Omental fat pad (tissue), 4 donors: ENCODE results near the gene OTUB1. TPM values are rescaled to one million over a fixed set of nuclear protein-coding genes. Genes with fewer than 3 reads are reported as not detected.

Experiments
- ATAC-seq: fragments of 150-250 bp; one replicate; pipeline ENCODE4 v1.9.1; 2016; ENCODE audit warnings: mild to moderate bottlenecking, moderate library complexity; ENCODE audit not compliant: low FRiP score
- DNase-seq: peaks from one replicate; pipeline ENCODE4 v3.0.0-alpha.2; 2019; ENCODE audit warnings: low spot score
- CTCF ChIP-seq, 3 donors: fragments of 450-650 bp; IDR thresholded peaks; one replicate each; pipeline ENCODE4 v1.5.1; 2016 to 2017; ENCODE audit warnings: antibody characterized with exemption in 3 of 3, mild to moderate bottlenecking in 3 of 3, moderate library complexity in 2 of 3
- total RNA-seq, 4 donors: library from RNA; depleted of rRNA; stranded (reverse); fragments of >200 nt; gene quantifications; one replicate each; pipeline ENCODE4 v1.1.0, GENCODE V29; 2016

OTUB1 gene
- total RNA-seq, 4 donors from 2014 or later = 44.4 to 59.2 (median 52.5) TPM

DNA sequence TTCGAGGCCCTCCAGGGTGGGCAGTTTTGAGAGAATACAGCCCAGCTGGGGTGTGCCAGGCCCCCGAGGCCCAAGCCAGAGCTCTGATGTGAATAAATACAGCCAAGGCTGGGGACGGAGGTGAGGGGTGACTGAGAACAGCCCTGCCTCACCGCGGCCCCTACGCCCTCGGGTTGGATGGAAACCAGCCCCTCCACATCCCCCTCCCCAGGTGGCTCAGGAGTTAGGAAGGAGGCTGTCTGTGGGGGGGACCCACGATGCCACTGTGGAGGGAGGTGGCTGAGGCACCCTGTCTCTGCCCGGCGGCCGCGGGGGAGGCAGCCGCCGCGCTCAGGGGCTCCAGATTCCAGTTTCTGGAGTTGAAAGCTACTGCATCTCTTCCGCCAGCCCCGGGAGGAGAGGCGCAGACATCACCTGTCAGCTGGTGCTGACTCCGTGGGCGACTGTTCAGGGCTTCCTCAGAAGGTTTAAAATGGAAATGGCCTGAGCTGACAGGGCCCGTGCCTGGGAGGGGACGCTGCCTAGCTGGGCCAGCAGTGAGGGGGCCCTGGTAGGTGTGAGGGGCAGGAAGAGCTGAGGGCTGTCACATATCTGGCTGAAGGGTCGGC is 50.9 kb downstream of the OTUB1 start:
- DNase-seq (no peak), ATAC-seq (no peak)

GRCh38 chr11:64038500-64038899 is 52.3 kb downstream of the OTUB1 start:
- DNase-seq (no peak), ATAC-seq (no peak)
- no peak for TF ChIP-seq CTCF (IDR thresholded peaks at IDR 0.05)

More for the DNA sequence above, 50.9 kb downstream of the OTUB1 start:
- TF ChIP-seq CTCF (IDR thresholded peaks at IDR 0.05) = no peak

DNA sequence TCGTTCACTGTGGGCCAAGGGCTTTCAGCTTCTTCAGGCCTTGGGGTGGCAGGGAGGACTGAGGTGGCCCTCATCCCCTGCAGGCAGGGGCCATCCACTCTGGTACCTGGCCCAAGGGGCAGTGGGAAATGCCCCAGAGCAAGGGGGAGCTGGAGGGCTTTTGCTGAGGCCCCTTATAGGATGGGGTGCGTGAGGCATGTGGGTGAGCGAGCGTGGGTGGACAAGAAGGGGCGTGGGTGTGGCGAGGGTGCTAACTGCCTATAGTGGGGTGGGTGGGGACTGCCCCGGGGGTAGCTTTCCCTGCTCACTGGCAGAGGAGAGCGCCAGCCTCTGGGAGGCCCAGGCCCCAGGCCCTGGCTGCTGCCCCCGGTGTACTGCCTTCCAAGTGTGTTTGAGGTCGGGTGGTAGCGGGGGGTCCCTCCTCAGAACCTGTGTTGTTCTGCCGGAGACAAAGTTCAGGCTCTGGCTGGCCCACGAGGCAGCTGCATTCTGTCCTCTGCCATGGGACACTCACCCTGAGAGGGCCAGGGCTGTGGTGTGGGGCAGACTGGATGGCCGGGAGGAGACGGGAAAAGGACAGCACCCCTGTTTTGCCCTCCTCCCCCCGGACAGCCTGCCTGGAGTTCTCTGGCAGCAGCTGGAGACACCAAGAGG is 52.9 kb downstream of the OTUB1 start:
- ATAC-seq (no peak), DNase-seq (no peak)
- TF ChIP-seq CTCF (IDR thresholded peaks at IDR 0.05) = no peak

DNA sequence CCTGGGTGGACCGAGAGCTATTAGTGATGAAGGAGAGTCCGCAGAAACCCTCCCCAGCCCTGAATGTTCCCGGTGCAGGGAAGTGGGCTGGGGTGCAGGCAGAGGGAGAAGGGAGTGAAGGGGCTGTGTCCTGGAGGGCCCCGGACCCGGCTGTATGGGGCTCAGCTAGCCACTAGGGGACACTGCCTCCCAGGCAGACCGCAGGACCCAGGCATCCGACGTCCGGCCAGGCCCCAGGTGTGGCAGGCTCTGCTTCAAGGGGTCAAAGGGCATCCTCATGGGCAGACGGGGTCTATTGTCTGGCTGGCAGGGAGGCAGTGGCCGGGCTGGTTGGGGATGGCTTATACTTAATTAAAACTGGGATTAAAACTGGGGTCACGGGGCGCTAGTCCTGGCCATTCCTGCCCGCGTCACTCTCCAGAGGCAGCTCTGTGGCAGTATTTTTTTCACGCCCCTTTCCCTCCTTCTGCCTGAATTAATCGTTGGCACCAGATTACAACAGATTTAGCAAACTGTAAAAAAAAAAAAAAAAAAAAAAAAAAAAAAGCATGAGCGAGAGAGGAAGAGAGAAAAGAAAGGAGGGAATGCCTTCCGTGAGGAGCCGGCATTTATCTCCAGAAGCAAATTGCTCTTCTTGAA is 54.6 kb downstream of the OTUB1 start:
- ATAC-seq = no peak
- no peak for DNase-seq
- no peak for TF ChIP-seq CTCF (IDR thresholded peaks at IDR 0.05)

DNA sequence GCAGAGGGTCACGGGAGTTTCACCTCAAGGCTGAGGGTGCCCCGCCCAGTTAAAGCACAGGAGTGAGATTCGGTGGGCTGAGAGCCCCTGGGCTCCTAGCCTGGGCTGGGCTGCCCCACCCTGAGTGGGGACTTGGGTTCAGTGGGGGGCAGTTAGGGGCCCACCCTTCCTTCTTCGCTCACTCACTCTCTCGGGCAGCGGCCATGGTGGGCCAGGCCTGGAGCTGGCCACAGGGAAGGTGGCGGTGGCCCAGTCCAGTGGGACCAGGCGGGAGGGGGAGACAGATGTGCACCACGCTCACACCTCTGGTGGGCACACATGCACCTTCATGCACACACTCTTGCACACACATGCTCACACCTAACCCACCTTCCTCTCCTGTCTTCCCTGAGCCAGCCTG is 55.6 kb downstream of the OTUB1 start:
- no peak for TF ChIP-seq CTCF (IDR thresholded peaks at IDR 0.05)
- ATAC-seq (no peak), DNase-seq (no peak)

GRCh38 chr11:64042301-64042700 is 56.1 kb downstream of the OTUB1 start:
- TF ChIP-seq CTCF (IDR thresholded peaks at IDR 0.05) = no peak
- ATAC-seq = no peak
- DNase-seq = no peak

GRCh38 chr11:64043545-64043944 is 57.3 kb downstream of the OTUB1 start:
- TF ChIP-seq CTCF (IDR thresholded peaks at IDR 0.05) = no peak
- no peak for DNase-seq
- no peak for ATAC-seq
